Stomach (tissue), 9 donors: ENCODE data around the gene NETO2. TPM values are rescaled to one million over a fixed set of nuclear protein-coding genes. Genes with fewer than 3 reads are reported as not detected.

Source experiments
- DNase-seq, 2 donors: peaks; one replicate each; pipeline versions ENCODE4 v3.0.0 to v3.0.0-alpha.2; 2013 to 2019
- H3K27ac ChIP-seq, 5 donors: fragments of 200-600 bp in 4 of 5; sonication (generic) in 4 of 5; one replicate each; pipeline ENCODE4 v1.5.1; 2013 to 2019; ENCODE audit warnings: mild to moderate bottlenecking in 1 of 5, moderate library complexity in 1 of 5
- H3K27me3 ChIP-seq, 3 donors: fragments of 200-600 bp; sonication (generic); one replicate each; pipeline ENCODE4 v1.5.1; 2017 to 2019; ENCODE audit warnings: mixed run types in 1 of 3
- H3K36me3 ChIP-seq, 4 donors: fragments of 200-600 bp; sonication (generic); 1 replicate in 3 of 4; 2 replicates in 1 of 4; pipeline ENCODE4 v1.5.1; 2016 to 2019
- H3K4me1 ChIP-seq, 4 donors: fragments of 200-600 bp; sonication (generic); one replicate each; pipeline ENCODE4 v1.5.1; 2016 to 2019
- H3K4me3 ChIP-seq, 4 donors: fragments of 200-600 bp; sonication (generic) in 3 of 4; one replicate each; pipeline ENCODE4 v1.5.1; 2016 to 2019; ENCODE audit warnings: mild to moderate bottlenecking in 1 of 4
- H3K9me3 ChIP-seq, 4 donors: fragments of 200-600 bp; sonication (generic); one replicate each; pipeline ENCODE4 v1.5.1; 2016 to 2019
- CTCF ChIP-seq, 7 experiments: fragments of 450-650 bp in 4 of 7; fragments of 200-600 bp in 3 of 7; sonication (generic) in 3 of 7; IDR thresholded peaks; one replicate each; pipeline ENCODE4 v1.5.1; 2016 to 2019; ENCODE audit warnings: antibody characterized with exemption in 7 of 7, control low read depth in 2 of 7, mild to moderate bottlenecking in 1 of 7
- EP300 ChIP-seq: sonication (generic); formaldehyde crosslinking; IDR thresholded peaks from one replicate; pipeline ENCODE4 v1.6.1; 2017; ENCODE audit warnings: antibody characterized with exemption
- POLR2A ChIP-seq, 4 donors: fragments of 450-650 bp; IDR thresholded peaks; one replicate each; pipeline ENCODE4 v1.6.1; 2016; ENCODE audit warnings: antibody characterized with exemption in 4 of 4, control low read depth in 2 of 4, mild to moderate bottlenecking in 1 of 4, moderate library complexity in 1 of 4
- POLR2AphosphoS5 ChIP-seq, 3 donors: sonication (generic); formaldehyde crosslinking; IDR thresholded peaks; one replicate each; pipeline ENCODE4 v1.6.1; 2016; ENCODE audit warnings: antibody characterized with exemption in 3 of 3
- WGBS, 5 donors: extraction: QIAGEN DNeasy Blood & Tissue Kit in 3 of 5; methylation state at CpG; one replicate each; pipeline versions ENCODE4 v1.1.5 to v1.1.7; 2013 to 2018; 5-methylcytosine and 5-hydroxymethylcytosine counted together
- intact Hi-C: fragments of 100-400 bp; cut with DNase I; formaldehyde crosslinking; loops from one replicate; pipeline ENCODE4 v1.15.1; 2023; ENCODE audit warnings: low total_unique reads
- polyA plus RNA-seq, 3 donors: library from polyadenylated mRNA; stranded (reverse); fragments of 200-250 nt; gene quantifications; one replicate each; pipeline ENCODE4 v1.2.3, GENCODE V29; 2013
- total RNA-seq, 5 donors: library from RNA; depleted of rRNA; stranded (reverse); fragments of >200 nt; gene quantifications; one replicate each; pipeline versions ENCODE4 v1.1.0 to v1.2.3, GENCODE V29; 2014 to 2016
- donor health status: healthy with polysubstance abuse.
- donor health status: Bipolar disorder and iron deficiency.
- donor health status: healthy.

The NETO2 gene
- total and polyA plus RNA-seq, 8 donors: 0.45 to 9.3 (median 2.2) TPM; not detected in 1

GRCh38 chr16:47096297-47096696 lies 47.4 kb downstream of the NETO2 start:
- DNase-seq: no peak
- Histone ChIP-seq H3K4me3 (no peak overlapping the region), H3K9me3 (no peaks in the 10 kb centered on the region), H3K36me3 (no peaks in the 10 kb centered on the region), H3K4me1 (no peaks in the 10 kb centered on the region), H3K27me3 (no peaks in the 10 kb centered on the region), H3K27ac (no peak overlapping the region)
- intact Hi-C loops: no loop called here
- 70 to 93% (median 86%) methylated on average over 1 of the region's 1 CpG for WGBS, 5 donors
- no peak for TF ChIP-seq CTCF (IDR thresholded peaks at IDR 0.05)
- no peak for TF ChIP-seq POLR2A (IDR thresholded peaks at IDR 0.05)
- TF ChIP-seq POLR2AphosphoS5 (IDR thresholded peaks at IDR 0.05): no peak
- no peak for TF ChIP-seq EP300

GRCh38 chr16:47084198-47084597 lies 59.5 kb downstream of the NETO2 start:
- H3K27ac ChIP-seq: no peak overlapping the region
- intact Hi-C loops: no loop called here
- WGBS, 5 donors: 84 to 90% (median 88%) methylated on average over 6 of the region's 6 CpGs
- H3K27me3 ChIP-seq: no peaks in the 10 kb centered on the region
- H3K36me3 ChIP-seq: no peaks in the 10 kb centered on the region
- no peak overlapping the region for H3K4me3 ChIP-seq
- DNase-seq: no peak
- TF ChIP-seq EP300 (no peak), POLR2A (IDR thresholded peaks at IDR 0.05) (no peak), CTCF (IDR thresholded peaks at IDR 0.05) (no peak), POLR2AphosphoS5 (IDR thresholded peaks at IDR 0.05) (no peak)
- H3K9me3 ChIP-seq: no peaks in the 10 kb centered on the region
- no peaks in the 10 kb centered on the region for H3K4me1 ChIP-seq

GRCh38 chr16:47082099-47082865 lies 61.5 kb downstream of the NETO2 start:
- DNase-seq: no peak
- TF ChIP-seq POLR2AphosphoS5 (IDR thresholded peaks at IDR 0.05): no peak
- TF ChIP-seq CTCF (IDR thresholded peaks at IDR 0.05): no peak
- TF ChIP-seq POLR2A (IDR thresholded peaks at IDR 0.05): no peak
- no peaks in the 10 kb centered on the region for H3K36me3 ChIP-seq
- H3K4me3 ChIP-seq: no peak overlapping the region
- intact Hi-C loops: no loop called here
- H3K27me3 ChIP-seq: no peaks in the 10 kb centered on the region
- no peaks in the 10 kb centered on the region for H3K4me1 ChIP-seq
- H3K9me3 ChIP-seq: no peaks in the 10 kb centered on the region
- H3K27ac ChIP-seq: no peak overlapping the region
- 82 to 97% (median 91%) methylated on average over 2 of the region's 2 CpGs for WGBS, 5 donors

- 80 to 96% (median 93%) methylated on average over 1 of the region's 1 CpG for WGBS, 5 donors
- TF ChIP-seq CTCF (IDR thresholded peaks at IDR 0.05) (no peak), POLR2AphosphoS5 (IDR thresholded peaks at IDR 0.05) (no peak), POLR2A (IDR thresholded peaks at IDR 0.05) (no peak), EP300 (no peak)
- Histone ChIP-seq H3K27ac (no peak overlapping the region), H3K4me3 (no peak overlapping the region), H3K9me3 (no peaks in the 10 kb centered on the region), H3K4me1 (no peaks in the 10 kb centered on the region), H3K36me3 (no peaks in the 10 kb centered on the region), H3K27me3 (no peaks in the 10 kb centered on the region)
- intact Hi-C loops: no loop called here
- DNase-seq: no peak
Measured at GRCh38 chr16:47081115-47081514, 62.6 kb downstream of the NETO2 start.
